Body of pancreas (tissue), 4 donors: Measurements from ENCODE around the gene BACH2.

Experiments used
- POLR2A ChIP-seq, 3 donors: fragments of 450-650 bp; IDR thresholded peaks; one replicate each; pipeline ENCODE4 v1.6.1; 2016; ENCODE audit warnings: antibody characterized with exemption in 3 of 3, mild to moderate bottlenecking in 2 of 3
- TF ChIP-seq, protein P1 (sequence below), 7 experiments: fragments of 450-650 bp in 4 of 7; fragments of 200-600 bp in 3 of 7; sonication (generic) in 3 of 7; IDR thresholded peaks; one replicate each; pipeline ENCODE4 v1.5.1; 2016 to 2019; ENCODE audit warnings: antibody characterized with exemption in 7 of 7

GRCh38 chr6:90231798-90232197 is 64.8 kb downstream of the BACH2 start:
- TF ChIP-seq, protein P1, sequence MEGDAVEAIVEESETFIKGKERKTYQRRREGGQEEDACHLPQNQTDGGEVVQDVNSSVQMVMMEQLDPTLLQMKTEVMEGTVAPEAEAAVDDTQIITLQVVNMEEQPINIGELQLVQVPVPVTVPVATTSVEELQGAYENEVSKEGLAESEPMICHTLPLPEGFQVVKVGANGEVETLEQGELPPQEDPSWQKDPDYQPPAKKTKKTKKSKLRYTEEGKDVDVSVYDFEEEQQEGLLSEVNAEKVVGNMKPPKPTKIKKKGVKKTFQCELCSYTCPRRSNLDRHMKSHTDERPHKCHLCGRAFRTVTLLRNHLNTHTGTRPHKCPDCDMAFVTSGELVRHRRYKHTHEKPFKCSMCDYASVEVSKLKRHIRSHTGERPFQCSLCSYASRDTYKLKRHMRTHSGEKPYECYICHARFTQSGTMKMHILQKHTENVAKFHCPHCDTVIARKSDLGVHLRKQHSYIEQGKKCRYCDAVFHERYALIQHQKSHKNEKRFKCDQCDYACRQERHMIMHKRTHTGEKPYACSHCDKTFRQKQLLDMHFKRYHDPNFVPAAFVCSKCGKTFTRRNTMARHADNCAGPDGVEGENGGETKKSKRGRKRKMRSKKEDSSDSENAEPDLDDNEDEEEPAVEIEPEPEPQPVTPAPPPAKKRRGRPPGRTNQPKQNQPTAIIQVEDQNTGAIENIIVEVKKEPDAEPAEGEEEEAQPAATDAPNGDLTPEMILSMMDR (IDR thresholded peaks at IDR 0.05) = no peak
- TF ChIP-seq POLR2A (IDR thresholded peaks at IDR 0.05) = no peak
